ENCODE results near the gene ELN. TPM values are rescaled to one million over a fixed set of nuclear protein-coding genes. Genes with fewer than 3 reads are reported as not detected.

ELN gene
- total and polyA plus RNA-seq, 2 of the 8 experiments (the other 6 are each of a cell fraction or from before 2014, with no cell fraction given) = 5.1 to 5.6 TPM

DNA sequence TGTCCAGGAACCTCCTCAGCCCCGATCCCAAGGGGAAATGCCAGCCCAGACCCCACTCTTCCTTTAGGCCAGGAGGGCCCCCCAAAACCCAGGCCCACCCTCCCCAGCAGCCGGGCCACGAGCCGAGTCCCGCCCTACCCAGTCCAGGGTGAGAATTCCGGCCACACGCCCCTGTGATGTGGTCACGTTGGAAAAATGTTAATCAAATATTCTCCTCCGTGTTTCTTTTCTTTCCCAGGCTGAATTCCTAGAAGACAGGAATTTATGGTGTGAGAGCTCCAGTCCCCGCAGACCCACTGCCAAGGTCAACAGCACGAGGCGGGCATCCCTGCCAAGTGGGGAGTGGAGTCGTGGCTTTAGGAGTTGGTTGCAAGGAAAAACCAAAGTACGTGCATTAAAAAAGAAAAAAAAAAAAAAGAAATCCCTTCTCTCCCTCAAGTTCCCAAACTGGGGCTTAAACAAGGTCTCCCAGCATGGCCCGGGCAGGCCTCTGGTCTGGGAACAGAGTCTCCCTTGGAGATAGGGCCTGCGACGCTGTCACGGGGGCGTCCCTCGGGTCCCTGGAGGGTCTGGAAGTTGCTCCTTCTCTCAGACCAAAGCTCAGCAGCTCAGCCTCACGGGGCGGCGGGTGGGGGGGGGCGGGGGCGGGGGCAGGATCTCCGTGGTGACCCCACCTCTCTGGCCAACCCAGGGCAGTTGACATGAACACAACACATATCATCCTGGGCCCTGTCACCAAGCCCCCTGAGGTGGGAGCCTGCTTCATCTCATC lies 28.1 kb upstream of the ELN start:
- H3K4me1 ChIP-seq (replicated peaks in 1 of 4; ENCODE audit: control insufficient read depth in 3 of 4, insufficient read depth in 4 of 4, low read length in 3 of 4) = no peaks in the 10 kb centered on the region; a peak in 1 of 7 replicates
- no peaks in the 10 kb centered on the region for H4K20me1 ChIP-seq (replicated peaks in 1 of 2; ENCODE audit: control insufficient read depth in 1 of 2, insufficient read depth in 2 of 2, low read length in 2 of 2)
- no peaks in the 10 kb centered on the region for H3K36me3 ChIP-seq (ENCODE audit: control insufficient read depth in 2 of 4, insufficient read depth in 4 of 4, low read length in 3 of 4)
- peaks cover 3 to 9% of the 10 kb centered on the region in 2 experiments; a peak in 2 of 4 replicates for H3K9me3 ChIP-seq (ENCODE audit: insufficient read depth in 2 of 2, low read depth in 1 of 2, low read length in 1 of 2)
- ChIA-PET CTCF (ENCODE audit: partially characterized antibody) (interaction anchor here (2.1 to 5.1 kb wide), 3 partner anchors 9 to 26 kb away, joined by 4 to 28 read pairs (median 6); partner anchors contain the start of gene ELN), POLR2A (ENCODE audit: partially characterized antibody) (no interaction called here)
- FAIRE-seq (no peak), DNase-seq (ENCODE audit: low read depth in 1 of 2, low spot score in 2 of 2) (no peak)
- H3K27me3 ChIP-seq (replicated peaks in 1 of 4; ENCODE audit: control insufficient read depth in 3 of 4, extremely low read depth in 1 of 4, insufficient read depth in 3 of 4, low read length in 3 of 4) = no peaks in the 10 kb centered on the region
- H2BK120ac ChIP-seq (replicated peaks; ENCODE audit: low read depth, low read length) = no peak overlapping the region
- H3K4me2 ChIP-seq (ENCODE audit: insufficient read depth in 1 of 2, low read depth in 2 of 2, low read length in 2 of 2) = no peak overlapping the region
- H2BK15ac ChIP-seq (ENCODE audit: low read length) = no peak overlapping the region; the same call in 1 of the 2 replicates
- H3K9ac ChIP-seq (replicated peaks in 1 of 4; ENCODE audit: extremely low read depth in 1 of 4, low read depth in 3 of 4, low read length in 3 of 4) = no peak overlapping the region
- no peak overlapping the region for H3K56ac ChIP-seq (replicated peaks; ENCODE audit: insufficient read length, low read depth, low read length)
- H4K5ac ChIP-seq (ENCODE audit: insufficient read length, low read depth, low read length) = no peak overlapping the region
- H2AFZ ChIP-seq (ENCODE audit: low read length) = no peak overlapping the region
- no peak overlapping the region for H3K4me3 ChIP-seq (ENCODE audit: extremely low read depth in 1 of 4, insufficient read depth in 2 of 4, low read depth in 3 of 4, low read length in 4 of 4)
- H3K79me2 ChIP-seq (ENCODE audit: control insufficient read depth in 1 of 2, insufficient read depth in 2 of 2, low read length in 2 of 2) = no peaks in the 10 kb centered on the region
- no peak overlapping the region for H3K14ac ChIP-seq (ENCODE audit: insufficient read length)
- no peak overlapping the region for H3K4ac ChIP-seq (replicated peaks; ENCODE audit: insufficient read length, low read depth, low read length)
- H2AK5ac ChIP-seq (ENCODE audit: low read depth, low read length) = no peak overlapping the region
- H2BK12ac ChIP-seq (ENCODE audit: low read depth, low read length) = no peak overlapping the region
- H3K27ac ChIP-seq (ENCODE audit: low read depth, low read length) = no peak overlapping the region
- WGBS, 2 experiments (ENCODE audit: extremely low coverage in 1 of 2, insufficient coverage in 1 of 2, insufficient read length in 1 of 2, insufficient replicate concordance in 2 of 2, low coverage in 1 of 2, low lambda C conversion rate in 2 of 2, missing lambda C conversion rate in 1 of 2) = 89% methylated on average over 25 of the region's 26 CpGs; no CpG with 5 or more reads in 1 of the 2 experiments
- H4K8ac ChIP-seq (ENCODE audit: extremely low read depth, insufficient read depth, low read length) = no peak overlapping the region
- H3K23me2 ChIP-seq (ENCODE audit: low read depth, low read length) = no peaks in the 10 kb centered on the region
- no peak overlapping the region for H2BK5ac ChIP-seq (ENCODE audit: low read depth, low read length)
- H3K18ac ChIP-seq (ENCODE audit: extremely low read depth, low read length) = no peak overlapping the region
- H4K91ac ChIP-seq (replicated peaks; ENCODE audit: insufficient read length, low read length) = no peak overlapping the region
- H3K79me1 ChIP-seq (ENCODE audit: low read depth, low read length) = no peaks in the 10 kb centered on the region
- no peak overlapping the region for H2BK20ac ChIP-seq (ENCODE audit: low read length)
- H3K23ac ChIP-seq (ENCODE audit: insufficient read length) = no peak overlapping the region
- TF ChIP-seq E2F6 (IDR thresholded peaks at IDR 0.05) = no peak
- TF ChIP-seq, protein P1, sequence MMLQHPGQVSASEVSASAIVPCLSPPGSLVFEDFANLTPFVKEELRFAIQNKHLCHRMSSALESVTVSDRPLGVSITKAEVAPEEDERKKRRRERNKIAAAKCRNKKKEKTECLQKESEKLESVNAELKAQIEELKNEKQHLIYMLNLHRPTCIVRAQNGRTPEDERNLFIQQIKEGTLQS (IDR thresholded peaks at IDR 0.05; ENCODE audit: insufficient read depth, low read depth, low read length) = no peak
- TF ChIP-seq GABPA (IDR thresholded peaks at IDR 0.05; ENCODE audit: borderline replicate concordance, insufficient read depth, low read length) = no peak
- no peak for TF ChIP-seq BACH1 (IDR thresholded peaks at IDR 0.05; ENCODE audit: low read length)
- no peak for TF ChIP-seq EZH2 (IDR thresholded peaks at IDR 0.05; ENCODE audit: low read depth, low read length, severe bottlenecking)
- TF ChIP-seq SIRT6 (IDR thresholded peaks at IDR 0.05; ENCODE audit: low read length) = no peak
- no peak for TF ChIP-seq CTBP2 (IDR thresholded peaks at IDR 0.05; ENCODE audit: borderline replicate concordance, insufficient read depth, insufficient read length, low read length)
- TF ChIP-seq HDAC6 (IDR thresholded peaks at IDR 0.05; ENCODE audit: low read depth, low read length) = no peak
- TF ChIP-seq TCF12 (IDR thresholded peaks at IDR 0.05; ENCODE audit: low read depth, low read length) = no peak
- TF ChIP-seq SAP30 (IDR thresholded peaks at IDR 0.05; ENCODE audit: insufficient read depth, insufficient replicate concordance, low read length) = no peak
